HL-60 (cell line): Measurements from ENCODE around the gene TMF1.

Experiments
- DNase-seq, 2 experiments: peaks; one replicate each; pipeline ENCODE4 v3.0.0-alpha.2; 2010 to 2020; ENCODE audit warnings: low read depth in 1 of 2, low spot score in 1 of 2
- H3K27ac ChIP-seq: fragments of 250-450 bp; sonication (Bioruptor Pico); replicated peaks from 2 replicates; pipeline ENCODE4 v1.5.1; 2020; ENCODE audit warnings: mild to moderate bottlenecking, moderate library complexity
- H3K27me3 ChIP-seq: fragments of 250-450 bp; sonication (Bioruptor Pico); 2 replicates; pipeline ENCODE4 v1.5.1; 2021; ENCODE audit warnings: mild to moderate bottlenecking, moderate library complexity; ENCODE audit not compliant: insufficient read depth, poor library complexity, severe bottlenecking
- H3K4me3 ChIP-seq: replicated peaks from 2 replicates; pipeline ENCODE4 v1.5.1; 2011; ENCODE audit warnings: mild to moderate bottlenecking, control low read depth, low read length; ENCODE audit not compliant: insufficient read depth
- CTCF ChIP-seq: IDR thresholded peaks from one replicate; pipeline ENCODE4 v1.5.1; 2011; ENCODE audit warnings: low read length, control low read depth, inconsistent platforms; ENCODE audit not compliant: insufficient read depth
- GABPA ChIP-seq: IDR thresholded peaks from 2 replicates; pipeline ENCODE4 v1.6.1; 2012; ENCODE audit warnings: low read depth
- POLR2AphosphoS5 ChIP-seq: IDR thresholded peaks from 2 replicates; pipeline ENCODE4 v1.6.1; 2012; ENCODE audit warnings: low read depth
- SPI1 ChIP-seq: IDR thresholded peaks from 2 replicates; pipeline ENCODE4 v1.6.1; 2012; ENCODE audit warnings: low read depth, mild to moderate bottlenecking, borderline replicate concordance
- TF ChIP-seq, protein P1 (sequence below): IDR thresholded peaks from 2 replicates; pipeline ENCODE4 v1.6.1; 2012; ENCODE audit warnings: low read depth; ENCODE audit not compliant: insufficient replicate concordance

TMF1 gene

GRCh38 chr3:69058180-69058946 is 6.2 kb upstream of the TMF1 start:
- H3K27ac ChIP-seq: peak overlapping the region; percentile 66
- TF ChIP-seq SPI1: peak; percentile 95
- no peak for TF ChIP-seq POLR2AphosphoS5
- no peak overlapping the region for H3K4me3 ChIP-seq
- peak in 1 of 2 experiments; percentile 56 for DNase-seq
- no peaks in the 10 kb centered on the region for H3K27me3 ChIP-seq

DNA sequence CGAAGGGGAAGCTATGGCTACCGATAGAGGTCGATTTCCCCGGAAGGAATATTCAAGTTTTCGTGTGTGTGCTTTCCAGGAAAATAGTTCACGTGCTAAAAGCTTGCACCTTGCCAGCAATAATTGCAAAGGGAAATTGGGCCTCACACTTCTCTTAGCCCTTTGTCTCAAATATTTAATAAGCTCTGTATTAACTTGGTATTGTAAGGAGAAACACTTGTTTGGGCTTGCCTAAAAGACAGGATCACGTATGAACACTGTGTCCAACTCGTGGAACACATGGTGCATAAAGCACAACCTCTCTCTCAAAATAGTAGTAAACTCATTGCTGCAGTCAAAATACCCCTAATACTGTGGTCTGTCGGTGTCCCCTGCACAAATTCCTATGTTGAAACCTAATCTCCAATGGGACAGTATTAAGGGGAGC is 352 bp upstream of the TMF1 start:
- H3K27me3 ChIP-seq: no peaks in the 10 kb centered on the region
- peak overlapping the region; percentile 33 for H3K4me3 ChIP-seq
- H3K27ac ChIP-seq: peak overlapping the region; percentile 82
- TF ChIP-seq CTCF: no peak
- TF ChIP-seq POLR2AphosphoS5: 0 out of 2 replicates have a peak, but pooled peaks have one; percentile 10
- TF ChIP-seq, protein P1, sequence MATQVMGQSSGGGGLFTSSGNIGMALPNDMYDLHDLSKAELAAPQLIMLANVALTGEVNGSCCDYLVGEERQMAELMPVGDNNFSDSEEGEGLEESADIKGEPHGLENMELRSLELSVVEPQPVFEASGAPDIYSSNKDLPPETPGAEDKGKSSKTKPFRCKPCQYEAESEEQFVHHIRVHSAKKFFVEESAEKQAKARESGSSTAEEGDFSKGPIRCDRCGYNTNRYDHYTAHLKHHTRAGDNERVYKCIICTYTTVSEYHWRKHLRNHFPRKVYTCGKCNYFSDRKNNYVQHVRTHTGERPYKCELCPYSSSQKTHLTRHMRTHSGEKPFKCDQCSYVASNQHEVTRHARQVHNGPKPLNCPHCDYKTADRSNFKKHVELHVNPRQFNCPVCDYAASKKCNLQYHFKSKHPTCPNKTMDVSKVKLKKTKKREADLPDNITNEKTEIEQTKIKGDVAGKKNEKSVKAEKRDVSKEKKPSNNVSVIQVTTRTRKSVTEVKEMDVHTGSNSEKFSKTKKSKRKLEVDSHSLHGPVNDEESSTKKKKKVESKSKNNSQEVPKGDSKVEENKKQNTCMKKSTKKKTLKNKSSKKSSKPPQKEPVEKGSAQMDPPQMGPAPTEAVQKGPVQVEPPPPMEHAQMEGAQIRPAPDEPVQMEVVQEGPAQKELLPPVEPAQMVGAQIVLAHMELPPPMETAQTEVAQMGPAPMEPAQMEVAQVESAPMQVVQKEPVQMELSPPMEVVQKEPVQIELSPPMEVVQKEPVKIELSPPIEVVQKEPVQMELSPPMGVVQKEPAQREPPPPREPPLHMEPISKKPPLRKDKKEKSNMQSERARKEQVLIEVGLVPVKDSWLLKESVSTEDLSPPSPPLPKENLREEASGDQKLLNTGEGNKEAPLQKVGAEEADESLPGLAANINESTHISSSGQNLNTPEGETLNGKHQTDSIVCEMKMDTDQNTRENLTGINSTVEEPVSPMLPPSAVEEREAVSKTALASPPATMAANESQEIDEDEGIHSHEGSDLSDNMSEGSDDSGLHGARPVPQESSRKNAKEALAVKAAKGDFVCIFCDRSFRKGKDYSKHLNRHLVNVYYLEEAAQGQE: no peak
- DNase-seq: no peak

GRCh38 chr3:69048990-69049389 is 3.1 kb downstream of the TMF1 start:
- no peak for DNase-seq
- TF ChIP-seq GABPA: no peak
- TF ChIP-seq, protein P1: no peak
- TF ChIP-seq SPI1: no peak
- TF ChIP-seq CTCF: no peak
- no peak for TF ChIP-seq POLR2AphosphoS5
- H3K4me3 ChIP-seq: no peak overlapping the region
- no peak overlapping the region for H3K27ac ChIP-seq
- no peaks in the 10 kb centered on the region for H3K27me3 ChIP-seq

- no peaks in the 10 kb centered on the region for H3K27me3 ChIP-seq
- no peak overlapping the region for H3K27ac ChIP-seq
- H3K4me3 ChIP-seq: no peak overlapping the region
- no peak for DNase-seq
- TF ChIP-seq CTCF: no peak
- TF ChIP-seq, protein P1: no peak
These were observed 7.5 kb downstream of the TMF1 start for GRCh38 chr3:69044608-69045007.
